H1 (cell line): ENCODE measurements around the gene CNTNAP1. TPM values are rescaled to one million over a fixed set of nuclear protein-coding genes. Genes with fewer than 3 reads are reported as not detected.

Experiments
- CTCF ChIA-PET: fragments of 300-600 bp; sonication (Branson Sonifier 250); formaldehyde crosslinking; loops from one replicate; lab custom pipeline; 2021; ENCODE audit not compliant: partially characterized antibody; lab: Charles Lee
- POLR2A ChIA-PET: fragments of 300-600 bp; sonication (Branson Sonifier 250); formaldehyde crosslinking; loops from one replicate; lab custom pipeline; 2021; ENCODE audit warnings: inconsistent platforms; ENCODE audit not compliant: partially characterized antibody; lab: Charles Lee
- DNase-seq, 2 experiments: peaks; one replicate each; pipeline versions ENCODE4 v3.0.0 to v3.0.0-alpha.2; 2010 to 2022; ENCODE audit warnings: low spot score in 2 of 2, low read depth in 1 of 2, mixed read lengths in 1 of 2
- FAIRE-seq: peaks from 2 replicates; lab custom pipeline; 2011; peaks lifted over from hg19 to GRCh38; lab: Jason Lieb, UNC
- H2AFZ ChIP-seq: 2 replicates; pipeline ENCODE4 v1.8.1; 2012; ENCODE audit warnings: low read length, inconsistent platforms
- H2AK5ac ChIP-seq: 2 replicates; pipeline ENCODE4 v1.6.1; 2013; ENCODE audit warnings: low read depth, low read length
- H2BK120ac ChIP-seq: replicated peaks from 2 replicates; pipeline ENCODE3; 2013; ENCODE audit warnings: low read depth, low read length, inconsistent platforms
- H2BK12ac ChIP-seq: 2 replicates; pipeline ENCODE4 v1.6.1; 2013; ENCODE audit warnings: low read depth, low read length
- H2BK15ac ChIP-seq: 2 replicates; pipeline ENCODE4 v1.6.1; 2013; ENCODE audit warnings: low read length
- H2BK20ac ChIP-seq: 2 replicates; pipeline ENCODE4 v1.6.1; 2013; ENCODE audit warnings: low read length
- H2BK5ac ChIP-seq: 2 replicates; pipeline ENCODE4 v1.6.1; 2013; ENCODE audit warnings: low read depth, low read length
- H3K14ac ChIP-seq: 2 replicates; pipeline ENCODE4 v1.6.1; 2013; ENCODE audit warnings: inconsistent platforms; ENCODE audit not compliant: insufficient read length
- H3K18ac ChIP-seq: 2 replicates; pipeline ENCODE4 v1.6.1; 2013; ENCODE audit warnings: low read length; ENCODE audit errors: extremely low read depth
- H3K23ac ChIP-seq: 2 replicates; pipeline ENCODE4 v1.6.1; 2013; ENCODE audit warnings: inconsistent platforms; ENCODE audit not compliant: insufficient read length
- H3K23me2 ChIP-seq: 2 replicates; pipeline ENCODE4 v1.6.1; 2013; ENCODE audit warnings: low read depth, low read length
- H3K27ac ChIP-seq: 2 replicates; pipeline ENCODE4 v1.6.1; 2011; ENCODE audit warnings: low read depth, low read length, inconsistent platforms
- H3K27me3 ChIP-seq, 4 experiments: replicated peaks in 1 of 4; 1 replicate in 1 of 4; 2 replicates in 3 of 4; pipeline versions ENCODE4 v1.6.1 to v1.8.1; 2011 to 2013; ENCODE audit warnings: low read length in 3 of 4, mild to moderate bottlenecking in 3 of 4, inconsistent platforms in 2 of 4, mixed read lengths in 2 of 4, moderate library complexity in 1 of 4; ENCODE audit not compliant: control insufficient read depth in 3 of 4, insufficient read depth in 3 of 4; ENCODE audit errors: extremely low read depth in 1 of 4
- H3K36me3 ChIP-seq, 4 experiments: 2 replicates each; pipeline versions ENCODE4 v1.6.1 to v1.8.1; 2011 to 2013; ENCODE audit warnings: mild to moderate bottlenecking in 4 of 4, low read length in 3 of 4, moderate library complexity in 2 of 4, control low read depth in 1 of 4, inconsistent platforms in 1 of 4; ENCODE audit not compliant: insufficient read depth in 4 of 4, control insufficient read depth in 2 of 4
- H3K4ac ChIP-seq: replicated peaks from 2 replicates; pipeline ENCODE3; 2013; ENCODE audit warnings: low read length, low read depth, mixed read lengths, inconsistent platforms; ENCODE audit not compliant: insufficient read length
- H3K4me1 ChIP-seq, 4 experiments: replicated peaks in 1 of 4; 1 replicate in 1 of 4; 2 replicates in 3 of 4; pipeline versions ENCODE4 v1.6.1 to v1.8.1; 2011 to 2013; ENCODE audit warnings: low read length in 3 of 4, inconsistent platforms in 2 of 4, mixed read lengths in 1 of 4; ENCODE audit not compliant: insufficient read depth in 4 of 4, control insufficient read depth in 3 of 4
- H3K4me2 ChIP-seq, 2 experiments: 2 replicates each; pipeline versions ENCODE4 v1.6.1 to v1.8.1; 2011 to 2013; ENCODE audit warnings: low read depth in 2 of 2, low read length in 2 of 2, control low read depth in 1 of 2, inconsistent platforms in 1 of 2, mild to moderate bottlenecking in 1 of 2; ENCODE audit not compliant: insufficient read depth in 1 of 2
- H3K4me3 ChIP-seq, 4 experiments: fragments of 200-600, 300-600 bp in 1 of 4; sonication (generic), shearing (Covaris generic), sonication (Bioruptor Twin) in 1 of 4; 2 replicates each; pipeline versions ENCODE4 v1.5.1 to v1.8.1; 2011 to 2016; ENCODE audit warnings: low read length in 4 of 4, low read depth in 3 of 4, control low read depth in 2 of 4, inconsistent platforms in 2 of 4, mild to moderate bottlenecking in 2 of 4, mixed read lengths in 1 of 4, moderate library complexity in 1 of 4; ENCODE audit not compliant: insufficient read depth in 2 of 4; ENCODE audit errors: extremely low read depth in 1 of 4
- H3K56ac ChIP-seq: replicated peaks from 2 replicates; pipeline ENCODE3; 2013; ENCODE audit warnings: low read depth, mild to moderate bottlenecking, mixed read lengths, low read length, inconsistent platforms; ENCODE audit not compliant: insufficient read length
- H3K79me1 ChIP-seq: 2 replicates; pipeline ENCODE4 v1.6.1; 2013; ENCODE audit warnings: low read depth, low read length, control low read depth
- H3K79me2 ChIP-seq, 2 experiments: 2 replicates each; pipeline versions ENCODE4 v1.6.1 to v1.8.1; 2012 to 2013; ENCODE audit warnings: low read length in 2 of 2, mild to moderate bottlenecking in 2 of 2, inconsistent platforms in 1 of 2; ENCODE audit not compliant: insufficient read depth in 2 of 2, control insufficient read depth in 1 of 2
- H3K9ac ChIP-seq, 4 experiments: replicated peaks in 1 of 4; 1 replicate in 1 of 4; 2 replicates in 3 of 4; pipeline versions ENCODE4 v1.6.1 to v1.8.1; 2011 to 2013; ENCODE audit warnings: low read depth in 3 of 4, low read length in 3 of 4, control low read depth in 2 of 4, mild to moderate bottlenecking in 2 of 4, moderate library complexity in 2 of 4, inconsistent platforms in 1 of 4; ENCODE audit errors: extremely low read depth in 1 of 4
- H3K9me3 ChIP-seq, 2 experiments: 2 replicates each; pipeline versions ENCODE4 v1.6.1 to v1.8.1; 2012 to 2013; ENCODE audit warnings: mild to moderate bottlenecking in 2 of 2, moderate library complexity in 2 of 2, control low read depth in 1 of 2, inconsistent platforms in 1 of 2, low read depth in 1 of 2, low read length in 1 of 2, mixed read lengths in 1 of 2; ENCODE audit not compliant: insufficient read depth in 2 of 2
- H4K20me1 ChIP-seq, 2 experiments: replicated peaks in 1 of 2; 2 replicates each; pipeline versions ENCODE3 to v1.8.1; 2011 to 2013; ENCODE audit warnings: inconsistent platforms in 2 of 2, low read length in 2 of 2, mild to moderate bottlenecking in 1 of 2; ENCODE audit not compliant: insufficient read depth in 2 of 2, control insufficient read depth in 1 of 2
- H4K5ac ChIP-seq: 2 replicates; pipeline ENCODE4 v1.6.1; 2013; ENCODE audit warnings: low read length, low read depth, mixed read lengths, inconsistent platforms; ENCODE audit not compliant: insufficient read length
- H4K8ac ChIP-seq: 2 replicates; pipeline ENCODE4 v1.8.0; 2013; ENCODE audit warnings: mild to moderate bottlenecking, moderate library complexity, low read length, inconsistent platforms; ENCODE audit not compliant: insufficient read depth; ENCODE audit errors: extremely low read depth
- H4K91ac ChIP-seq: replicated peaks from 2 replicates; pipeline ENCODE3; 2013; ENCODE audit warnings: low read length, mixed read lengths, inconsistent platforms; ENCODE audit not compliant: insufficient read length
- HDAC2 ChIP-seq, 2 experiments: fragments of 300-600 bp in 1 of 2; sonication (generic) in 1 of 2; IDR thresholded peaks; 2 replicates each; pipeline ENCODE4 v1.6.1; 2011 to 2012; ENCODE audit warnings: low read depth in 2 of 2, low read length in 2 of 2, mild to moderate bottlenecking in 2 of 2, moderate library complexity in 2 of 2, borderline replicate concordance in 1 of 2, inconsistent platforms in 1 of 2
- NRF1 ChIP-seq: IDR thresholded peaks from 2 replicates; pipeline ENCODE4 v1.6.1; 2011; ENCODE audit warnings: mild to moderate bottlenecking, low read depth, low read length, improper control_type of control experiment
- SP1 ChIP-seq: IDR thresholded peaks from 2 replicates; pipeline ENCODE4 v1.6.1; 2011; ENCODE audit warnings: low read depth, low read length
- SP2 ChIP-seq: IDR thresholded peaks from 2 replicates; pipeline ENCODE4 v1.6.1; 2012; ENCODE audit warnings: mild to moderate bottlenecking, low read length, inconsistent platforms
- TBP ChIP-seq: IDR thresholded peaks from 2 replicates; pipeline ENCODE4 v1.6.1; 2011; ENCODE audit warnings: low read depth, low read length, improper control_type of control experiment
- TCF12 ChIP-seq: IDR thresholded peaks from 2 replicates; pipeline ENCODE4 v1.6.1; 2011; ENCODE audit warnings: low read depth, mild to moderate bottlenecking, low read length
- WGBS, 2 experiments: shearing (Covaris generic) in 1 of 2; methylation state at CpG; one replicate each; pipeline versions ENCODE4 v1.1.6 to v1.1.7; 2013 to 2015; ENCODE audit warnings: low lambda C conversion rate in 2 of 2, mixed read lengths in 2 of 2, inconsistent platforms in 1 of 2, low coverage in 1 of 2, missing lambda C conversion rate in 1 of 2; ENCODE audit not compliant: insufficient replicate concordance in 2 of 2, insufficient coverage in 1 of 2, insufficient read length in 1 of 2; ENCODE audit errors: extremely low coverage in 1 of 2, missing lambda C conversion rate in 1 of 2; 5-methylcytosine and 5-hydroxymethylcytosine counted together
- polyA plus RNA-seq, 7 experiments: library from polyadenylated mRNA; depleted of rRNA in 3 of 7; stranded (reverse) in 5 of 7; unstranded in 2 of 7; fragments of >200 nt in 5 of 7; fragments of 200-250 nt in 2 of 7; gene quantifications; 1 replicate in 5 of 7; 2 replicates in 1 of 7; 4 replicates in 1 of 7; pipeline versions ENCODE4 v1.2.1 to v1.2.3, GENCODE V29; 2011 to 2013; ENCODE audit warnings: missing spikeins in 2 of 7, mixed read lengths in 2 of 7
- total RNA-seq: library from RNA; stranded (reverse); fragmentation: NEBNext Ultra II Directional; extraction: Animal tissue kit (Norgen Biotek cat#: 25700); gene quantifications from 2 replicates; pipeline ENCODE4 v1.2.1, GENCODE V29; 2021

CNTNAP1 gene
- total and polyA plus RNA-seq, 2 of the 8 experiments (the other 6 are each of a cell fraction or from before 2014, with no cell fraction given): 4.7 to 10.0 TPM

- H3K79me2 ChIP-seq: no peaks in the 10 kb centered on the region
- DNase-seq (no peak), FAIRE-seq (no peak)
- H4K91ac ChIP-seq: no peak overlapping the region
- H3K23ac ChIP-seq: no peak overlapping the region
- H3K27ac ChIP-seq: no peak overlapping the region
- TF ChIP-seq NRF1 (no peak), SP1 (no peak), TCF12 (no peak), HDAC2 (IDR thresholded peaks at IDR 0.05; ENCODE audit: borderline replicate concordance in 1 of 2, low read depth in 2 of 2, low read length in 2 of 2) (no peak), TBP (no peak), SP2 (no peak)
- no peaks in the 10 kb centered on the region for H3K9me3 ChIP-seq
- no peaks in the 10 kb centered on the region for H3K4me1 ChIP-seq
- peaks cover 0 to 2% of the 10 kb centered on the region in 2 experiments for H4K20me1 ChIP-seq
- no peak overlapping the region for H4K8ac ChIP-seq
- H2BK20ac ChIP-seq: no peak overlapping the region
- H2AK5ac ChIP-seq: no peak overlapping the region
- peaks cover 6 to 38% (median 16%) of the 10 kb centered on the region in 4 experiments; a peak in 7 of 8 replicates for H3K36me3 ChIP-seq
- no peak overlapping the region for H2BK15ac ChIP-seq
- no peak overlapping the region for H3K14ac ChIP-seq
- H3K4me2 ChIP-seq: no peak overlapping the region
- ChIA-PET POLR2A (interaction anchor here (0.9 kb wide), 1 partner anchor 110 kb away, joined by 3 read pairs; the partner anchor contains the start of gene PSME3), CTCF (no interaction called here)
- H2BK5ac ChIP-seq: no peak overlapping the region
- no peak overlapping the region for H3K56ac ChIP-seq
- no peak overlapping the region for H2AFZ ChIP-seq
- H3K27me3 ChIP-seq: no peaks in the 10 kb centered on the region
- no peak overlapping the region for H3K4me3 ChIP-seq
- H3K4ac ChIP-seq: no peak overlapping the region
- H4K5ac ChIP-seq: no peak overlapping the region
- no peak overlapping the region for H2BK12ac ChIP-seq
- 88% methylated on average over 3 of the region's 3 CpGs; no CpG with 5 or more reads in 1 of the 2 experiments for WGBS, 2 experiments
- H3K23me2 ChIP-seq: no peaks in the 10 kb centered on the region
- H3K9ac ChIP-seq: no peak overlapping the region
- no peaks in the 10 kb centered on the region for H3K79me1 ChIP-seq
- no peak overlapping the region for H3K18ac ChIP-seq
- H2BK120ac ChIP-seq: no peak overlapping the region
Measured at GRCh38 chr17:42723636-42724035, 41.3 kb downstream of the CNTNAP1 start.
